Esophagus (tissue), 2 donors: ENCODE results near the gene SLC6A12. TPM values are rescaled to one million over a fixed set of nuclear protein-coding genes. Genes with fewer than 3 reads are reported as not detected.
"Not testable (repeated sequence)": the region's sequence is repeated elsewhere in the genome, so short reads cannot be mapped to it uniquely, and the experiment has no call there.

Experiments used
- H3K27ac ChIP-seq, 2 donors: one replicate each; pipeline ENCODE4 v1.5.1; 2013; ENCODE audit warnings: low read depth in 2 of 2, mild to moderate bottlenecking in 2 of 2, inconsistent platforms in 1 of 2, low read length in 1 of 2, moderate library complexity in 1 of 2
- H3K27me3 ChIP-seq, 2 donors: one replicate each; pipeline ENCODE4 v1.6.1; 2013; ENCODE audit warnings: low read length in 2 of 2, control low read depth in 1 of 2, mild to moderate bottlenecking in 1 of 2; ENCODE audit not compliant: insufficient read depth in 2 of 2, control insufficient read depth in 1 of 2
- H3K36me3 ChIP-seq, 2 donors: one replicate each; pipeline ENCODE4 v1.6.1; 2013; ENCODE audit warnings: low read length in 1 of 2; ENCODE audit not compliant: control insufficient read depth in 2 of 2, insufficient read depth in 2 of 2
- H3K4me1 ChIP-seq, 2 donors: one replicate each; pipeline ENCODE4 v1.6.1; 2013; ENCODE audit warnings: low read length in 1 of 2; ENCODE audit not compliant: control insufficient read depth in 2 of 2, insufficient read depth in 2 of 2
- H3K4me3 ChIP-seq, 2 donors: one replicate each; pipeline ENCODE4 v1.5.1; 2013; ENCODE audit warnings: low read length in 2 of 2, mild to moderate bottlenecking in 2 of 2, low read depth in 1 of 2, moderate library complexity in 1 of 2
- H3K9me3 ChIP-seq, 2 donors: one replicate each; pipeline ENCODE4 v1.6.1; 2013; ENCODE audit warnings: mild to moderate bottlenecking in 2 of 2, low read depth in 1 of 2, low read length in 1 of 2, moderate library complexity in 1 of 2; ENCODE audit not compliant: control insufficient read depth in 2 of 2, insufficient read depth in 1 of 2
- WGBS, 2 donors: extraction: QIAGEN DNeasy Blood & Tissue Kit; methylation state at CpG; one replicate each; pipeline ENCODE4 v1.1.7; 2013; 5-methylcytosine and 5-hydroxymethylcytosine counted together
- polyA plus RNA-seq, 2 donors: library from polyadenylated mRNA; stranded (reverse); fragments of 200-250 nt; gene quantifications; one replicate each; pipeline ENCODE4 v1.2.3, GENCODE V29; 2013
- donor health status: healthy with polysubstance abuse.
- donor health status: Bipolar disorder and iron deficiency.

Gene SLC6A12
- polyA plus RNA-seq, 2 donors, result 0.11 TPM; not detected in 1

- H3K9me3 ChIP-seq, H3K27ac ChIP-seq, H3K4me1 ChIP-seq, H3K27me3 ChIP-seq, H3K36me3 ChIP-seq: not testable (repeated sequence)
- WGBS, 2 donors, result 42 to 79% methylated on average over 43 to 53 of the region's 53 CpGs
- H3K4me3 ChIP-seq, result peak overlapping the region; percentile 39 to 44
Observed at GRCh38 chr12:187986-188909, 25.7 kb downstream of the SLC6A12 start.

- peaks cover 2 to 3% of the 10 kb centered on the region in 2 donors for H3K4me1 ChIP-seq
- no peaks in the 10 kb centered on the region for H3K36me3 ChIP-seq
- H3K27ac ChIP-seq, result no peak overlapping the region
- no peaks in the 10 kb centered on the region for H3K9me3 ChIP-seq
- H3K4me3 ChIP-seq, result no peak overlapping the region
- 83 to 89% methylated on average over 11 of the region's 11 CpGs for WGBS, 2 donors
- no peaks in the 10 kb centered on the region for H3K27me3 ChIP-seq
Observed at GRCh38 chr12:186006-186625, 27.8 kb downstream of the SLC6A12 start.

- Histone ChIP-seq H3K27ac (no peak overlapping the region), H3K4me1 (peaks cover 2 to 4% of the 10 kb centered on the region in 2 donors), H3K36me3 (no peaks in the 10 kb centered on the region), H3K9me3 (no peaks in the 10 kb centered on the region), H3K27me3 (no peaks in the 10 kb centered on the region), H3K4me3 (no peak overlapping the region)
- 73% methylated on average over 8 of the region's 8 CpGs for WGBS, 2 donors
Observed at GRCh38 chr12:185576-185955, 28.4 kb downstream of the SLC6A12 start.

GRCh38 chr12:184811-185575, 29.0 kb downstream of the SLC6A12 start:
- H3K4me1 ChIP-seq, result peaks cover 2 to 5% of the 10 kb centered on the region in 2 donors
- no peaks in the 10 kb centered on the region for H3K36me3 ChIP-seq
- H3K27ac ChIP-seq, result no peak overlapping the region
- no peak overlapping the region for H3K4me3 ChIP-seq
- no peaks in the 10 kb centered on the region for H3K9me3 ChIP-seq
- WGBS, 2 donors, result 70 to 75% methylated on average over 13 of the region's 13 CpGs
- H3K27me3 ChIP-seq, result no peaks in the 10 kb centered on the region

GRCh38 chr12:182381-182892, 31.5 kb downstream of the SLC6A12 start:
- H3K9me3 ChIP-seq, result no peaks in the 10 kb centered on the region
- no peaks in the 10 kb centered on the region for H3K36me3 ChIP-seq
- H3K4me1 ChIP-seq, result peaks cover 0 to 12% of the 10 kb centered on the region in 2 donors
- H3K27me3 ChIP-seq, result no peaks in the 10 kb centered on the region
- 56% methylated on average over 8 to 10 of the region's 10 CpGs for WGBS, 2 donors
- no peak overlapping the region for H3K4me3 ChIP-seq
- H3K27ac ChIP-seq, result no peak overlapping the region

GRCh38 chr12:181921-182320, 32.0 kb downstream of the SLC6A12 start:
- Histone ChIP-seq H3K27me3 (no peaks in the 10 kb centered on the region), H3K9me3 (no peaks in the 10 kb centered on the region), H3K36me3 (no peaks in the 10 kb centered on the region), H3K27ac (no peak overlapping the region), H3K4me3 (no peak overlapping the region), H3K4me1 (peaks cover 0 to 12% of the 10 kb centered on the region in 2 donors)
- 84% methylated on average over 17 of the region's 17 CpGs for WGBS, 2 donors

- 58 to 64% methylated on average over 8 of the region's 8 CpGs for WGBS, 2 donors
- Histone ChIP-seq H3K36me3 (no peaks in the 10 kb centered on the region), H3K27ac (no peak overlapping the region), H3K9me3 (no peaks in the 10 kb centered on the region), H3K4me1 (peaks cover 2 to 19% of the 10 kb centered on the region in 2 donors), H3K27me3 (no peaks in the 10 kb centered on the region), H3K4me3 (no peak overlapping the region)
Observed at GRCh38 chr12:180445-180844, 33.5 kb downstream of the SLC6A12 start.

- Histone ChIP-seq H3K4me3 (no peak overlapping the region), H3K36me3 (no peaks in the 10 kb centered on the region), H3K27me3 (no peaks in the 10 kb centered on the region), H3K4me1 (peaks cover 2 to 19% of the 10 kb centered on the region in 2 donors), H3K9me3 (no peaks in the 10 kb centered on the region), H3K27ac (no peak overlapping the region)
- WGBS, 2 donors, result 80 to 83% methylated on average over 5 of the region's 5 CpGs
Observed at GRCh38 chr12:179885-180284, 34.1 kb downstream of the SLC6A12 start.

- 54 to 57% methylated on average over 11 of the region's 11 CpGs for WGBS, 2 donors
- H3K4me3 ChIP-seq, result no peak overlapping the region
- no peaks in the 10 kb centered on the region for H3K36me3 ChIP-seq
- H3K9me3 ChIP-seq, result no peaks in the 10 kb centered on the region
- H3K27ac ChIP-seq, result no peak overlapping the region
- H3K4me1 ChIP-seq, result peaks cover 2 to 19% of the 10 kb centered on the region in 2 donors
- no peaks in the 10 kb centered on the region for H3K27me3 ChIP-seq
Observed at GRCh38 chr12:179131-179884, 34.6 kb downstream of the SLC6A12 start.
